Bronchial epithelial cell (primary cell): ENCODE data around the gene PAQR8. TPM values are rescaled to one million over a fixed set of nuclear protein-coding genes. Genes with fewer than 3 reads are reported as not detected.
A peak's percentile ranks its signal among the peaks of the same experiment; 100 is the strongest.

Experiments used
- DNase-seq: peaks from one replicate; pipeline ENCODE4 v3.0.0-alpha.2; 2010; ENCODE audit warnings: low read depth
- FAIRE-seq: peaks from 2 replicates; lab custom pipeline; 2011; peaks lifted over from hg19 to GRCh38; lab: Jason Lieb, UNC
- H3K27me3 ChIP-seq: 2 replicates; pipeline ENCODE4 v1.5.1; 2011; ENCODE audit warnings: low read length; ENCODE audit not compliant: control insufficient read depth, insufficient read depth
- H3K36me3 ChIP-seq: 2 replicates; pipeline ENCODE4 v1.5.1; 2011; ENCODE audit warnings: low read length; ENCODE audit not compliant: control insufficient read depth, insufficient read depth
- H3K4me3 ChIP-seq: 2 replicates; pipeline ENCODE4 v1.5.1; 2011; ENCODE audit warnings: mild to moderate bottlenecking, low read depth, low read length, control low read depth
- total RNA-seq: library from RNA; depleted of rRNA; stranded (reverse); fragments of >200 nt; gene quantifications from 2 replicates; pipeline ENCODE4 v1.2.1, GENCODE V29; 2014
- TF ChIP-seq, protein P1 (sequence below): IDR thresholded peaks from 2 replicates; pipeline ENCODE4 v1.5.1; 2011; ENCODE audit warnings: mild to moderate bottlenecking, moderate library complexity, low read length, control low read depth, inconsistent platforms; ENCODE audit not compliant: insufficient read depth, severe bottlenecking

PAQR8 gene
- total RNA-seq, 1 donor from 2014 or later, result 1.3 TPM

DNA sequence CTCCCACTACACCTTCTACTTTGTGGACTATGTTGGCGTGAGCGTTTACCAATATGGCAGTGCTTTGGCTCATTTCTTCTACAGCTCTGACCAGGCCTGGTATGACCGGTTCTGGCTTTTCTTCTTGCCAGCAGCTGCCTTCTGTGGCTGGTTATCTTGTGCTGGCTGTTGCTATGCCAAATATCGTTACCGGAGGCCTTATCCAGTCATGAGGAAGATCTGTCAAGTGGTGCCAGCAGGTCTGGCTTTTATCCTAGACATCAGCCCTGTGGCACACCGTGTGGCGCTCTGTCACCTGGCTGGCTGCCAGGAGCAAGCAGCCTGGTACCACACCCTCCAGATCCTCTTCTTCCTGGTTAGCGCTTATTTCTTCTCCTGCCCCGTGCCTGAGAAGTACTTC is 41.7 kb downstream of the PAQR8 start:
- FAIRE-seq (peak; percentile 13), DNase-seq (no peak)
- Histone ChIP-seq H3K36me3 (no peaks in the 10 kb centered on the region), H3K4me3 (no peak overlapping the region), H3K27me3 (no peaks in the 10 kb centered on the region)
- TF ChIP-seq, protein P1, sequence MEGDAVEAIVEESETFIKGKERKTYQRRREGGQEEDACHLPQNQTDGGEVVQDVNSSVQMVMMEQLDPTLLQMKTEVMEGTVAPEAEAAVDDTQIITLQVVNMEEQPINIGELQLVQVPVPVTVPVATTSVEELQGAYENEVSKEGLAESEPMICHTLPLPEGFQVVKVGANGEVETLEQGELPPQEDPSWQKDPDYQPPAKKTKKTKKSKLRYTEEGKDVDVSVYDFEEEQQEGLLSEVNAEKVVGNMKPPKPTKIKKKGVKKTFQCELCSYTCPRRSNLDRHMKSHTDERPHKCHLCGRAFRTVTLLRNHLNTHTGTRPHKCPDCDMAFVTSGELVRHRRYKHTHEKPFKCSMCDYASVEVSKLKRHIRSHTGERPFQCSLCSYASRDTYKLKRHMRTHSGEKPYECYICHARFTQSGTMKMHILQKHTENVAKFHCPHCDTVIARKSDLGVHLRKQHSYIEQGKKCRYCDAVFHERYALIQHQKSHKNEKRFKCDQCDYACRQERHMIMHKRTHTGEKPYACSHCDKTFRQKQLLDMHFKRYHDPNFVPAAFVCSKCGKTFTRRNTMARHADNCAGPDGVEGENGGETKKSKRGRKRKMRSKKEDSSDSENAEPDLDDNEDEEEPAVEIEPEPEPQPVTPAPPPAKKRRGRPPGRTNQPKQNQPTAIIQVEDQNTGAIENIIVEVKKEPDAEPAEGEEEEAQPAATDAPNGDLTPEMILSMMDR, result no peak

DNA sequence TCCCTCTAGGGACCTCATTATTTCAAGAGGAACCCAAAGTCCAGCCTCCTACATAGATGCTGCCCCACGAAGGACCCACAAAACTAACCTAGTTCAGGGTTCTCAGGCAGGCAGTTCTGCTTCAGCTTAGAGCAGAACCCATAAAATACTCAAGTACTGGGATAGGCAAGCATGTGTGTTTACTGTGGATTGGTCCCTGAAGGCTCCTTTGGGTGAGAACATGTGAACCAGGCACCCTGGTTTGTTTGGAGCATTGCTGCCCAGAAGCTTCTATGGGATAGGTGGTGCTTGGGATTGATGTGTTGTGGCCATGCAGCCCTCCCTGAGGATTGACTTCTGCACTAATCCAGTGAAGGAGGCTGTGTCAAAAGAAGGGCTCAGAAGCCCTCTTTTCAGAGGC is 43.3 kb downstream of the PAQR8 start:
- Histone ChIP-seq H3K36me3 (no peaks in the 10 kb centered on the region), H3K27me3 (no peaks in the 10 kb centered on the region), H3K4me3 (no peak overlapping the region)
- TF ChIP-seq, protein P1, result no peak
- no peak for FAIRE-seq
- DNase-seq, result no peak

DNA sequence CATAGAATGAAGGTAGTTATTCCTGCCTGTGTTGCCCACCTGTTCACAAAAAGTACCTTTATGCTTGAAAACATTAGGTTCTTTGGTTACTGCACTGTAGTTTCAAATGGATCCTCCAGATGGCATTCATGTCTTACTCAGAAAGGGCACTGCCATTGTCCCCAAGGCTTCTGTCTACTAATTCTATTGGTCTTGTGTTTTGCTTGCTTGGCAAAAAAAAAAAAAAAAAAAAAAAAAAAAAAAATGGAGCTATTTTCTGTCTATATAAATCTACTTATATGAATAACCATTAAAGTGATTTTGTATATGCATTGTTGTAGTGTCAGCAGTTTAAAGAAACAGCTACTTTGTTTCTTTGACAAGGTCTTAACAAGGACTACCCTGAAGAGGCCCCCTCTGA is 45.5 kb downstream of the PAQR8 start:
- no peaks in the 10 kb centered on the region for H3K36me3 ChIP-seq
- TF ChIP-seq, protein P1, result peak; percentile 51
- H3K4me3 ChIP-seq, result no peak overlapping the region
- no peaks in the 10 kb centered on the region for H3K27me3 ChIP-seq
- peak; percentile 57 for DNase-seq
- FAIRE-seq, result no peak

DNA sequence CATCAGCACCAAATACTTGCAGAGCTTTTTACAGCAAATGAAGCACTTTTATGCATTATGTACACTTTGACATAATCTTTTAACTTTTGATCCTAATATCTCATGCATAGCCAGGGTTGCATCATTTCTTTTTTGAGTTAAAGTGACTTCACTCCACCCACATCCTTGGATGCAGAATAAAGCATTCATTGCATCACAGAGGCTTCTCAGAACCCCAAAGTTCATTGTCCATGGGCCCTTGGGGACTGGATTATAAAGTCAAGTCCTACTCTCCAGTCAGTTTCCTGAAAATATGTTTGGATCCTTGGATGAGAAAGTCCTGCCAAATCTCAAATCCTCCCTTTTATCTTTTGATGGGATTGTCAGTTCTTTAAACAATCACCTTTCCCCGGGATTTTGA is 47.5 kb downstream of the PAQR8 start:
- Histone ChIP-seq H3K27me3 (no peaks in the 10 kb centered on the region), H3K4me3 (no peak overlapping the region), H3K36me3 (no peaks in the 10 kb centered on the region)
- FAIRE-seq, result no peak
- DNase-seq, result no peak
- TF ChIP-seq, protein P1, result no peak

DNA sequence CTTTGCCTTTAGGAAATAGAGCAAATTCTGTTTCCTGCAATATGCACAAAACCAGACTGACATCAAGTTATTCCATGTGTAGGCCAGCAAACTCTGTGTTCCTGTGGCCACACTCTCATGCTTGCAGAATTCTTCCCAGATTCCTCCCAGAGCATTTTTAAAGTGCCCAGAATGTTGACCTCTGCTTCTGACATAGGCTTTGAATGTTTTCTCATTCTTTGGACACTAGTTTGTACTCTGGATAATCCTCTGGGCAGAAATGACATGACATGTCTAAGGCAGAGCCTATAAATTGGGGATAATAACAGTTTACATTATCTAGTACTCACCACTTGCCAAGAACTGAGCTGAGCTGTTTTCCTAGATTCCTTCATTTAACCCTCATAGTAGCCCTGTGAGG is 49.0 kb downstream of the PAQR8 start:
- H3K36me3 ChIP-seq, result no peaks in the 10 kb centered on the region
- H3K4me3 ChIP-seq, result no peak overlapping the region
- no peaks in the 10 kb centered on the region for H3K27me3 ChIP-seq
- TF ChIP-seq, protein P1, result no peak
- DNase-seq, result no peak
- no peak for FAIRE-seq

DNA sequence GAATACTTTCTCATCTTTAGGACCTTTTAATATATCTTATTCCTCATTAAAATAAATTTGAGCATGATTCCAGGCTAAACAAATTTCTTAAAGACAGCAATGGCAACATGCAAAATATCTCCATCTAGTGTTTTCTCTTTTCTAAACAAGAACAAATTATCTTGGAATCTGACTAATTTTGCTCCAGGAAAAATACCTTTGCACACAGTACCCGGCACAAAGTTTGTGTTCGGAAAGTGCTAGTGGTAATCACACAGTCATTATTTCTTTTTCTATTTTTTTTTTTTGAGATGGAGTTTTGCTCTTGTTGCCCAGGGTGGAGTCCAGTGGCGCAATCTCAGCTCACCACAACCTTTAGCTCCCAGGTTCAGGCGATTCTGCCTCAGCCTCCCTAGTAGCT is 50.0 kb downstream of the PAQR8 start:
- no peaks in the 10 kb centered on the region for H3K27me3 ChIP-seq
- FAIRE-seq (no peak), DNase-seq (no peak)
- H3K36me3 ChIP-seq, result no peaks in the 10 kb centered on the region
- TF ChIP-seq, protein P1, result no peak
- H3K4me3 ChIP-seq, result no peak overlapping the region
